Measurements from ENCODE around the gene CNIH4. TPM values are rescaled to one million over a fixed set of nuclear protein-coding genes. Genes with fewer than 3 reads are reported as not detected.

The CNIH4 gene
- total RNA-seq, 1 experiment from 2014 or later = 49.1 TPM

DNA sequence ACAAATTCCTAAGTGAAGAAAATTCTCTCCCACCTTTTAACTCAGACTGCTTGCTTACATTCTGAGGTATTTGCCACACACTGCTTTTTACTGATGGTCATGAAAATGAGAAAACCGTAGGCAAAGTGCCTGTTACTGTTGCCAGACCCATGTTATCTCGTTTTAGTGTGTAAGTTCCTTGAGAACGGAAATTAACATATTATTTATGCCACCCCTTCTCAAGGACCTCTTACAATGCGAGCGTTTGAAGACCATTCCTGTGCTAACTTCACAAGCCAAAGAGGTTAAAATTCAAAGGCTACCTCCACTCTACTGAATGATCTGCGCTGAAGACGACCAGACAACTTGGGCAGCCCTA lies 27.2 kb upstream of the CNIH4 start:
- Histone ChIP-seq H3K36me3 (ENCODE audit: insufficient read depth, low read length) (peaks cover 10% of the 10 kb centered on the region; the same call in 1 of the 2 replicates), H2AFZ (ENCODE audit: low read length) (peak overlapping the region; percentile 77; the same call in 1 of the 2 replicates), H3K79me2 (ENCODE audit: low read length) (peaks cover 57% of the 10 kb centered on the region), H3K4me2 (ENCODE audit: low read depth, low read length, poor library complexity, severe bottlenecking) (peak overlapping the region; percentile 97), H3K4me1 (ENCODE audit: low read length) (peaks cover 39% of the 10 kb centered on the region), H4K20me1 (ENCODE audit: insufficient read depth, low read depth, low read length) (no peaks in the 10 kb centered on the region), H3K9me2 (replicated peaks; ENCODE audit: insufficient read depth, low read length) (no peaks in the 10 kb centered on the region), H3K4me3 (ENCODE audit: low read length) (peak overlapping the region; percentile 90), H3K9ac (ENCODE audit: low read length) (peak overlapping the region; percentile 87), H3K9me3 (ENCODE audit: low read length) (no peaks in the 10 kb centered on the region), H3K27ac (ENCODE audit: low read length) (peak overlapping the region; percentile 82), H3K27me3 (ENCODE audit: low read length) (no peaks in the 10 kb centered on the region)
- DNase-seq = no peak

DNA sequence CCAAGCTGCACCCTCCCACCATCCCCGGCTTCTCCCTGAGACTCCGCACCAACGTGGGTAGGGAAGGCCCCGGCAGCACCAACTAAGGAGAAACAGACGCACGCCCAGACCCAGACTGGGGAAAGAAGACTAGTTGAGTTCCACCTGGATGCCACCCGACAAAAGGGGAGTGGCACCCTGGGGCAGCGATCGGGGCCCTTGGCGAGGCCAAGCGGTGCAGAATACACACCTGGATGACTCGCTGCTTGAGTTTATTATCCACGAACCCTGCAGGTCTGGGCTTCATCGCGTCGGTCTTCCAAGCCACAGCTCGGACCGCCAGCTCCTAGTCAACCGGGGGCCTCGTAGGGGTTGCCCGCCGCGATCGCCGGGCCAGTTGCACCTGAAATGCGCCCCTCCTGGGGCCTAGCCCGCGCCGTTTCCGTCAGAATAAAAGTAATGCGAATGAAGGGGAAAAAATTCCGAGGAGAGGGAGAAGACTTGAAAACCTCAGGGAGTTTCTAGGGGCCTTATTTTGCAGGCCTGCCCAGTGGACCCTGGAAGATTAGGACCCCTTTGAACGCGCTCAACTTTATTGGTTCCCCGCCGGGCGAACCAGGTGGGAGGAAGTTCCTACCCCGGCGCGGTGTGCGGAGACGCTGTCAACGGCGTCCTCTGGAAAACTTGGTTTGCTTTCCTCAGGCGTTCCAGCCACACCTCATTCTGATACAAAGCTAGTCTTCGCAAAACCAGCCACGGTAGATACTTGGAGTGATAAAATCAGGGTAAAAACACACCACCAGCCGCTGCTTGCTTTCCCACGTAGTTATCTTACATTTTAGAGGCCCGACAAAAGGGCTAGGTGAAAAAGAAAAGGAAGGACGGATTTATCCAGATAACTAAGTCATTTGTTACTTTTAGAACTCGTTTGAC lies 26.6 kb upstream of the CNIH4 start, which contains the start of gene NVL:
Gene NVL (minus strand): TSS at position 331 of the 912 bp plus-strand sequence. CDS start 45 bp downstream, at position 286.
- Histone ChIP-seq H3K9ac (ENCODE audit: low read length) (peak within 1 kb of the TSS; percentile 87), H2AFZ (ENCODE audit: low read length) (peak within 1 kb of the TSS; percentile 89)
- peak; percentile 95 for DNase-seq

DNA sequence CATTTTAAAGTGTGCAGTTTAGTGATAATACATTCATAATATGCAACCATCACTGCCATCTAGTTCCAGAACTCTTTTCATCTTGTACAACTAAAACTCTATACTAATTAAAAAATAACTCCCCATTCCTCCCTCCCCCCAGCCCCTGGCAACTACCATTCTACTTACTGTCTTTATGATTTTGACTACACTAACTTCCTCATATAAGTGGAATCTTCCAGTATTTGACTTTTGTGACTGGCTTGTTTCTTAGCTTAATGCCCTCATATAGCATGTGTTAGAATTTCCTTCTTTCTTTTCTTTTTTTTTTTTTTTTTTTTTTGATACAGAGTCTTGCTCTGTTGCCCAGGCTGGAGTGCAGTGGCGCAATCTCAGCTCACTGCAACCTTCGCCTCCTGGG lies 25.4 kb upstream of the CNIH4 start:
- peak overlapping the region; percentile 97 for H3K4me2 ChIP-seq (ENCODE audit: low read depth, low read length, poor library complexity, severe bottlenecking)
- no peaks in the 10 kb centered on the region for H4K20me1 ChIP-seq (ENCODE audit: insufficient read depth, low read depth, low read length)
- H3K4me1 ChIP-seq (ENCODE audit: low read length) = peaks cover 45% of the 10 kb centered on the region
- no peaks in the 10 kb centered on the region for H3K9me3 ChIP-seq (ENCODE audit: low read length)
- H3K9me2 ChIP-seq (replicated peaks; ENCODE audit: insufficient read depth, low read length) = no peaks in the 10 kb centered on the region
- DNase-seq = peak; percentile 53
- peak overlapping the region; percentile 87 for H3K9ac ChIP-seq (ENCODE audit: low read length)
- no peak overlapping the region for H2AFZ ChIP-seq (ENCODE audit: low read length)
- peaks cover 41% of the 10 kb centered on the region for H3K79me2 ChIP-seq (ENCODE audit: low read length)
- peak overlapping the region; percentile 90 for H3K4me3 ChIP-seq (ENCODE audit: low read length)
- 0 out of 2 replicates have a peak overlapping the region, but pooled peaks have one; percentile 82 for H3K27ac ChIP-seq (ENCODE audit: low read length)
- peaks cover 4% of the 10 kb centered on the region; the same call in 1 of the 2 replicates for H3K36me3 ChIP-seq (ENCODE audit: insufficient read depth, low read length)
- H3K27me3 ChIP-seq (ENCODE audit: low read length) = no peaks in the 10 kb centered on the region

More for the DNA sequence above, 26.6 kb upstream of the CNIH4 start, which contains the start of gene NVL:
- H3K79me2 ChIP-seq (ENCODE audit: low read length) = peaks cover 51% of the 10 kb centered on the region
- H3K4me2 ChIP-seq (ENCODE audit: low read depth, low read length, poor library complexity, severe bottlenecking) = peak within 1 kb of the TSS; percentile 97
- H3K4me3 ChIP-seq (ENCODE audit: low read length) = peak within 1 kb of the TSS; percentile 90
- no peaks in the 10 kb centered on the region for H3K9me2 ChIP-seq (replicated peaks; ENCODE audit: insufficient read depth, low read length)
- peaks cover 8% of the 10 kb centered on the region; the same call in 1 of the 2 replicates for H3K36me3 ChIP-seq (ENCODE audit: insufficient read depth, low read length)
- H3K4me1 ChIP-seq (ENCODE audit: low read length) = peaks cover 45% of the 10 kb centered on the region
- no peaks in the 10 kb centered on the region for H4K20me1 ChIP-seq (ENCODE audit: insufficient read depth, low read depth, low read length)
- H3K27ac ChIP-seq (ENCODE audit: low read length) = peak within 1 kb of the TSS; percentile 82
- no peaks in the 10 kb centered on the region for H3K9me3 ChIP-seq (ENCODE audit: low read length)
- H3K27me3 ChIP-seq (ENCODE audit: low read length) = no peaks in the 10 kb centered on the region

DNA sequence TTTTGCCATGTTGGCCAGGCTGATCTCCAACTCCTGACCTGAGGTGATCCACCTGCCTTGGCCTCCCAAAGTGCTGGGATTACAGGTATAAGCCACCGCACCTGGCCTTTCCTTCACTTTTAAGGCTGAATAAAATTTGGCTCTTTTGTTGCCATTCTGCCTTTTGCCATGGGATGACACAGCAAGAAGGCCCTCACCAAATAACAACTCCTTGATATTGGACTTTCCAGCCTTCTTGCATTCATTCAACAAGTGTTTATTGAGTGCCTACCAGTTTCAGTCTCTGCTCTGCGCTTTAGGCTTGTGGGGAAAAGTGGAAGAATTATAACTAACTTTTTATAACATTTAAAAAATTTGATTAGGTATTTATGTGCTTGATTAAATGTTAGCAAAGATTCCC lies 24.9 kb upstream of the CNIH4 start:
- Histone ChIP-seq H3K27me3 (ENCODE audit: low read length) (no peaks in the 10 kb centered on the region), H3K79me2 (ENCODE audit: low read length) (peaks cover 36% of the 10 kb centered on the region), H3K4me3 (ENCODE audit: low read length) (no peak overlapping the region), H3K4me2 (ENCODE audit: low read depth, low read length, poor library complexity, severe bottlenecking) (no peak overlapping the region), H3K9me3 (ENCODE audit: low read length) (no peaks in the 10 kb centered on the region), H3K4me1 (ENCODE audit: low read length) (peaks cover 44% of the 10 kb centered on the region), H2AFZ (ENCODE audit: low read length) (no peak overlapping the region), H4K20me1 (ENCODE audit: insufficient read depth, low read depth, low read length) (no peaks in the 10 kb centered on the region), H3K9me2 (replicated peaks; ENCODE audit: insufficient read depth, low read length) (no peaks in the 10 kb centered on the region), H3K36me3 (ENCODE audit: insufficient read depth, low read length) (0 out of 2 replicates have a peak, but pooled peaks cover under 1% of the 10 kb centered on the region), H3K9ac (ENCODE audit: low read length) (no peak overlapping the region), H3K27ac (ENCODE audit: low read length) (no peak overlapping the region)
- no peak for DNase-seq

DNA sequence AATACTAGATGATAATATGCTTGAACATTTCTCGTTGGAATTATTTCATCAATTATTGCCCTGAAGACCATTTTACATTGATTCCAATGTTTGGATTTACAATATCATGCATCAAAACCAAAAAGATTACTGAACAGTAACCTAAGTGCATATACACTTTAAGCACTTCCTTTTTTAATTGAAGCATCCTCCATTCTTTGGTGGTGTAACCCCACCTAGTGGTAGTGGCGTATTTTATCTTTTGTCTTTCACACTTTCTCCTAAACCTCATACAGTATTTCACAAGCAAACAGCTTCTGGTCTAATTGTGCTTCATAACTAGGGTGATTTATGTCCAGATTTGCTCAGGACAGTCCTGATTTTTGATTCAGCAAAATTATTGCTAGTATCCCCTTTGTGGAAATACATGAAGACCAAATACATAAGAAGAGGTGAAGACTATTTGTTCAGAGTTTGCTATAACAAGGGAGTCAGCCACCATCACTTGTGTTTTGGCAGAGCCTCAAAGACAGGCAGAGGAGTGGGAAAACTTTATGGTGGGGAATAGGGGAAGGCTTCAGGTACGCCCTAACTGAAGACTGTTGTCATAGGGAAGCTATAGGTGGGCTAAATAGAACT lies 23.3 kb upstream of the CNIH4 start:
- Histone ChIP-seq H3K9me3 (ENCODE audit: low read length) (peaks cover 5% of the 10 kb centered on the region), H3K4me1 (ENCODE audit: low read length) (peaks cover 34% of the 10 kb centered on the region), H3K36me3 (ENCODE audit: insufficient read depth, low read length) (no peaks in the 10 kb centered on the region), H3K27me3 (ENCODE audit: low read length) (no peaks in the 10 kb centered on the region), H3K4me2 (ENCODE audit: low read depth, low read length, poor library complexity, severe bottlenecking) (peak overlapping the region; percentile 67), H2AFZ (ENCODE audit: low read length) (peak overlapping the region; percentile 83), H4K20me1 (ENCODE audit: insufficient read depth, low read depth, low read length) (no peaks in the 10 kb centered on the region), H3K4me3 (ENCODE audit: low read length) (peak overlapping the region; percentile 55), H3K9ac (ENCODE audit: low read length) (peak overlapping the region; percentile 48), H3K9me2 (replicated peaks; ENCODE audit: insufficient read depth, low read length) (no peaks in the 10 kb centered on the region), H3K27ac (ENCODE audit: low read length) (peak overlapping the region; percentile 92), H3K79me2 (ENCODE audit: low read length) (peaks cover 20% of the 10 kb centered on the region)
- peak; percentile 93 for DNase-seq

DNA sequence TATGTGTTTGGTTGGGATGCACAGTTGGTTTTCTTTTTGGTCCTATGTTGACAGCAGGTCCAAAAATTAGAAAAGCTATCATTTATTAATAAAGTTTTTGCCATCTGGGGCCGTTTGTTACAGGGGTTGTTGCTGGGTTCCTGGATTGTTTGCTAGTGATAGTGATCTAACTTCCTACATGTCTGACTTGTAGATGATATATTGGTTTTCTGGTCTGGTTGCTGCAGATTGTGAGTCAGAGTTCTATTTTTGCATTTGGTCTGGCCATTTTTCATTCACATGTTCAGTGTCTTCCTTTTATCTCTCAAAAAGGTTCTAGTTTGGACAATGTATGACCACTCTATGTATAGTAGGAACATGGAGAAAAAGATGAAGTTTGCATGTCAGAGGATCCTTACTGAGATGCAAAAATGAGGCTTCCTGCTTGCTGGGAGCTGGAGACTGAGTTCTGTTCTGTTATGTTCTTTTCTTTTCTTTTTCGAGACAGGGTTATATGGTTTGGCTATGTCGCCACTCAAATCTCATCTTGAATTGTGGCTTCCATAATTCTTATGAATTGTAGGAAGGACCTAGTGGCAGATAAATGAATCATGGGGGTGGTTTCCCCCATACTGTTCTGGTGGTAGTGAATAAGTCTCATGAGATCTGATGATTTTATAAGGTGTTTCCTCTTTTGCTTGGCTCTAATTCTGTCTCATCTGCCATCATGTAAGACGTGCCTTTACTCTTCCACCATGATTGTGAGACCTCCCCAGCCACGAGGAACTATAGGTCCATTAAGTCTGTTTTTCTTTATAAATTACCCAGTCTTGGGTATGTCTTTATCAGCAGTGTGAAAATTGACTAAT lies 22.5 kb upstream of the CNIH4 start:
- peak overlapping the region; percentile 48 for H3K9ac ChIP-seq (ENCODE audit: low read length)
- peak overlapping the region; percentile 67 for H3K4me2 ChIP-seq (ENCODE audit: low read depth, low read length, poor library complexity, severe bottlenecking)
- H2AFZ ChIP-seq (ENCODE audit: low read length) = peak overlapping the region; percentile 83
- H3K27ac ChIP-seq (ENCODE audit: low read length) = peak overlapping the region; percentile 92
- H3K36me3 ChIP-seq (ENCODE audit: insufficient read depth, low read length) = no peaks in the 10 kb centered on the region
- H4K20me1 ChIP-seq (ENCODE audit: insufficient read depth, low read depth, low read length) = no peaks in the 10 kb centered on the region
- peak overlapping the region; percentile 55 for H3K4me3 ChIP-seq (ENCODE audit: low read length)
- H3K9me3 ChIP-seq (ENCODE audit: low read length) = peaks cover 8% of the 10 kb centered on the region
- peaks cover 29% of the 10 kb centered on the region for H3K4me1 ChIP-seq (ENCODE audit: low read length)
- peaks cover 13% of the 10 kb centered on the region for H3K79me2 ChIP-seq (ENCODE audit: low read length)
- no peaks in the 10 kb centered on the region for H3K27me3 ChIP-seq (ENCODE audit: low read length)
- no peaks in the 10 kb centered on the region for H3K9me2 ChIP-seq (replicated peaks; ENCODE audit: insufficient read depth, low read length)
- peak; percentile 82 for DNase-seq

- Histone ChIP-seq H3K36me3 (ENCODE audit: insufficient read depth, low read length) (no peaks in the 10 kb centered on the region), H3K27ac (ENCODE audit: low read length) (no peak overlapping the region), H3K79me2 (ENCODE audit: low read length) (no peaks in the 10 kb centered on the region), H3K27me3 (ENCODE audit: low read length) (no peaks in the 10 kb centered on the region), H2AFZ (ENCODE audit: low read length) (no peak overlapping the region), H3K4me1 (ENCODE audit: low read length) (peaks cover 25% of the 10 kb centered on the region), H4K20me1 (ENCODE audit: insufficient read depth, low read depth, low read length) (no peaks in the 10 kb centered on the region), H3K9ac (ENCODE audit: low read length) (no peak overlapping the region), H3K4me3 (ENCODE audit: low read length) (no peak overlapping the region), H3K9me3 (ENCODE audit: low read length) (peaks cover 8% of the 10 kb centered on the region), H3K4me2 (ENCODE audit: low read depth, low read length, poor library complexity, severe bottlenecking) (no peak overlapping the region), H3K9me2 (replicated peaks; ENCODE audit: insufficient read depth, low read length) (no peaks in the 10 kb centered on the region)
- DNase-seq = no peak
Observed at GRCh38 chr1:224338150-224338838, 18.4 kb upstream of the CNIH4 start.

Measured in Karpas-422 (cell line).